IMR-90 (cell line): Measurements from ENCODE around the gene MORN4.

Experiments
- BHLHE40 ChIP-seq: fragments of 150-350 bp; IDR thresholded peaks from 2 replicates; pipeline ENCODE4 v1.6.1; 2016; ENCODE audit warnings: mild to moderate bottlenecking, low read depth, low read length
- CEBPB ChIP-seq: IDR thresholded peaks from 2 replicates; pipeline ENCODE4 v1.6.1; 2012; ENCODE audit warnings: low read depth, low read length, improper control_type of control experiment
- CHD1 ChIP-seq: IDR thresholded peaks from 2 replicates; pipeline ENCODE4 v1.6.1; 2012; ENCODE audit warnings: low read depth, low read length, improper control_type of control experiment
- CTCF ChIP-seq: conservative IDR thresholded peaks from 2 replicates; pipeline ENCODE4 v1.5.1; 2012; ENCODE audit warnings: mild to moderate bottlenecking, low read depth, low read length, improper control_type of control experiment
- ELK1 ChIP-seq: fragments of 150-350 bp; IDR thresholded peaks from 2 replicates; pipeline ENCODE4 v1.6.1; 2016; ENCODE audit warnings: low read depth, mild to moderate bottlenecking, low read length, moderate library complexity, borderline replicate concordance
- FOS ChIP-seq: fragments of 150-350 bp; IDR thresholded peaks from 2 replicates; pipeline ENCODE4 v1.6.1; 2016; ENCODE audit warnings: low read depth, low read length
- MAFK ChIP-seq: IDR thresholded peaks from 2 replicates; pipeline ENCODE4 v1.6.1; 2012; ENCODE audit warnings: low read depth, low read length, improper control_type of control experiment
- MXI1 ChIP-seq: IDR thresholded peaks from 2 replicates; pipeline ENCODE4 v1.6.1; 2012; ENCODE audit warnings: low read depth, mild to moderate bottlenecking, low read length, moderate library complexity, borderline replicate concordance
- POLR2A ChIP-seq: IDR thresholded peaks from 2 replicates; pipeline ENCODE4 v1.6.1; 2012; ENCODE audit warnings: mild to moderate bottlenecking, low read depth, low read length
- RCOR1 ChIP-seq: IDR thresholded peaks from 2 replicates; pipeline ENCODE4 v1.6.1; 2012; ENCODE audit warnings: mild to moderate bottlenecking, low read length, improper control_type of control experiment; ENCODE audit not compliant: insufficient replicate concordance
- RFX5 ChIP-seq: IDR thresholded peaks from 2 replicates; pipeline ENCODE4 v1.8.0; 2012; ENCODE audit warnings: low read depth, mild to moderate bottlenecking, low read length, moderate library complexity
- SMC3 ChIP-seq: fragments of 150-350 bp; IDR thresholded peaks from 2 replicates; pipeline ENCODE4 v1.6.1; 2016; ENCODE audit warnings: low read depth, mild to moderate bottlenecking, antibody characterized with exemption, low read length, moderate library complexity
- USF2 ChIP-seq: fragments of 150-350 bp; IDR thresholded peaks from 2 replicates; pipeline ENCODE4 v1.6.1; 2017; ENCODE audit warnings: mild to moderate bottlenecking, antibody characterized with exemption, low read length, low read depth

DNA sequence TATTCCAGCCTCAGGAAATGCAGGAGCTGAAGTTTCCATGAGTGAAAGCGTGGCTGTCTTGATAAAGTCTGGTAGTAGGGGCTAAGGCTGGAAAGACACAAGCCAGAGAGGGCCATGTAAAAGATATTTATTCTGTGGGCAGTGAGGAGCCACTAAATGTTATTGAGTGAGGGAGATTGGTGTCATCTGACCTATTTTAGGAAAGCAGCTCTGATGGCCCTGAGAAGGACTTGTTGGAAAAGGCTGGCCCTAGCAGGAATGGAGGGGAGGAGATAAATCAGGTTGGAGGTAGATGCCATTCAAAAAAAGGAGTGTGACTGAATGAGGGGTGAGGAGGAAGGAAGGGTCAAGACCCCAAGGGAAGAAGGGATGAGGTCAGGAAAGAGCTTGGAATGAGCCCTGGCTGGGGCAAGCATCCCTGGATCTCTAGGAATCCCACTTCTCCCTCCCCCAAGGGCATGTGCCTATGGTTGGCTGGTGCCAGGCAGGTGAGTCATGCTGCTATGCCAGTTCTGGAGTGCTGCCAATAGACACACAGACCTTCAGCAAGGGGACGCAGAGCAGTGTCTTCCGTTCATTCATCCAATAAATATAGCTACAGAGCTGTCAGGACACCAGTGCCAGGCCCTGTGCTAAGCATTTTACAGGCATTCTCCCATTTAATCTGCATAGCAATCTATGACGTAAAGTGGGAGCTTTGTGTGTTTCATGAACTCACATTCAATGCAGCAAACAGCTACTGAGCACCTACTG lies 58.8 kb downstream of the MORN4 start:
- TF ChIP-seq RCOR1 (no peak), CTCF (no peak), POLR2A (no peak), FOS (peak; percentile 48), ELK1 (no peak), CEBPB (no peak), MAFK (no peak), SMC3 (no peak), MXI1 (no peak), RFX5 (no peak), USF2 (no peak), CHD1 (no peak), BHLHE40 (peak; percentile 70; the same call in 1 of the 2 replicates)
